ENCODE results near the gene FRMD4A. TPM values are rescaled to one million over a fixed set of nuclear protein-coding genes. Genes with fewer than 3 reads are reported as not detected.

The FRMD4A gene
- total RNA-seq, 1 experiment from 2014 or later: 19.6 TPM

GRCh38 chr10:14318007-14318406 is 12.7 kb downstream of the FRMD4A start:
- no peak overlapping the region for H2AK5ac ChIP-seq (ENCODE audit: insufficient read length, low read length)
- no peaks in the 10 kb centered on the region for H3K79me1 ChIP-seq (ENCODE audit: insufficient read depth, low read depth, low read length, poor library complexity, severe bottlenecking)
- no peak overlapping the region for H3K9ac ChIP-seq (ENCODE audit: extremely low read depth, insufficient read length, low read length)
- H3K4ac ChIP-seq (ENCODE audit: low read depth, low read length): no peak overlapping the region
- H3K27ac Mint-ChIP-seq: no peak overlapping the region
- H4K5ac ChIP-seq (ENCODE audit: insufficient read length, low read depth, low read length): no peak overlapping the region
- H3T11ph ChIP-seq (ENCODE audit: low read length): no peak overlapping the region
- no peak overlapping the region for H2BK20ac ChIP-seq (ENCODE audit: low read depth, low read length, poor library complexity, severe bottlenecking)
- H3K27me3 Mint-ChIP-seq (ENCODE audit: low read depth): no peaks in the 10 kb centered on the region
- no peak overlapping the region for H3K27ac ChIP-seq (ENCODE audit: insufficient read length, low read depth, low read length)
- no peaks in the 10 kb centered on the region for H3K23me2 ChIP-seq (ENCODE audit: insufficient read length, low read depth, low read length, poor library complexity, severe bottlenecking)
- H2AFZ ChIP-seq (ENCODE audit: low read length): no peak overlapping the region
- H3K4me1 Mint-ChIP-seq: peaks cover 6 to 8% of the 10 kb centered on the region in 2 experiments
- no peak overlapping the region for H3K4me2 ChIP-seq (ENCODE audit: insufficient read depth, insufficient read length, low read length)
- 0 out of 2 replicates have a peak, but pooled peaks cover 2% of the 10 kb centered on the region for H3K79me2 ChIP-seq (ENCODE audit: insufficient read depth, low read length)
- no peaks in the 10 kb centered on the region for H3K9me3 ChIP-seq (ENCODE audit: control insufficient read depth, low read depth, low read length)
- H3K9me3 Mint-ChIP-seq: no peaks in the 10 kb centered on the region
- no peak overlapping the region for H4K91ac ChIP-seq (ENCODE audit: insufficient read length, low read depth, low read length)
- H3K27me3 ChIP-seq (ENCODE audit: insufficient read depth, low read length): no peaks in the 10 kb centered on the region
- no peak overlapping the region for H2BK5ac ChIP-seq (ENCODE audit: insufficient read length, low read length)
- no peak overlapping the region for H2BK15ac ChIP-seq (ENCODE audit: low read depth, low read length)
- no peak overlapping the region for H4K8ac ChIP-seq (replicated peaks; ENCODE audit: insufficient read length, low read depth, low read length)
- no peaks in the 10 kb centered on the region; the same call in 1 of the 2 replicates for H3K4me1 ChIP-seq (ENCODE audit: insufficient read depth, low read length)
- H4K20me1 ChIP-seq (ENCODE audit: control insufficient read depth, insufficient read depth, insufficient read length): no peaks in the 10 kb centered on the region
- H3K18ac ChIP-seq (ENCODE audit: insufficient read length, low read depth, low read length): no peak overlapping the region
- WGBS (ENCODE audit: extremely low coverage, insufficient read length, low lambda C conversion rate): no CpG with 5 or more reads among the region's 1 CpG
- no peak for DNase-seq
- no peak overlapping the region for H3K23ac ChIP-seq (ENCODE audit: insufficient read length, low read depth, low read length)
- no peaks in the 10 kb centered on the region; a peak in 1 of 7 replicates for H3K36me3 Mint-ChIP-seq (ENCODE audit: insufficient read depth in 1 of 3, low read depth in 3 of 3)
- H2BK120ac ChIP-seq (ENCODE audit: low read depth, low read length, poor library complexity, severe bottlenecking): no peak overlapping the region
- TF ChIP-seq CTCF (conservative IDR thresholded peaks at IDR 0.05): no peak
- H3K56ac ChIP-seq (ENCODE audit: insufficient read length, low read depth, low read length): no peak overlapping the region
- no peak overlapping the region for H3K4me3 Mint-ChIP-seq
- no peak overlapping the region for H3K14ac ChIP-seq (ENCODE audit: insufficient read depth, low read length)
- H2BK12ac ChIP-seq (ENCODE audit: insufficient read length, low read depth, low read length): no peak overlapping the region

Measured in H9 (cell line).